Activated T-cell treated with anti-CD3 and anti-CD28 coated beads, Interleukin-2, amount 50 U/mL, for 24 hours (primary cell): ENCODE measurements around the gene GSTM2.
"Not testable (repeated sequence)": the region's sequence is repeated elsewhere in the genome, so short reads cannot be mapped to it uniquely, and the experiment has no call there.

Experiments used
- DNase-seq: peaks from one replicate; pipeline ENCODE4 v3.0.0-alpha.2; 2020
- H3K27ac Mint-ChIP-seq: 2 replicates; pipeline ENCODE4 v1.8.0; 2020; ENCODE audit warnings: mild to moderate bottlenecking, mixed read lengths
- H3K27me3 Mint-ChIP-seq: 2 replicates; pipeline ENCODE4 v1.8.0; 2020; ENCODE audit warnings: mixed read lengths
- H3K36me3 Mint-ChIP-seq: 2 replicates; pipeline ENCODE4 v1.8.0; 2020; ENCODE audit warnings: low read depth, mixed read lengths
- H3K4me1 Mint-ChIP-seq: 2 replicates; pipeline ENCODE4 v1.8.0; 2020; ENCODE audit warnings: low read depth, mixed read lengths
- H3K4me3 Mint-ChIP-seq: 2 replicates; pipeline ENCODE4 v1.8.0; 2020; ENCODE audit warnings: mild to moderate bottlenecking, moderate library complexity, mixed read lengths
- H3K9me3 Mint-ChIP-seq: 2 replicates; pipeline ENCODE4 v1.8.0; 2020; ENCODE audit warnings: mixed read lengths

Gene GSTM2

GRCh38 chr1:109694400-109694799, 26.5 kb downstream of the GSTM2 start:
- H3K27ac Mint-ChIP-seq, H3K27me3 Mint-ChIP-seq, H3K9me3 Mint-ChIP-seq, DNase-seq, H3K4me3 Mint-ChIP-seq: not testable (repeated sequence)
- H3K36me3 Mint-ChIP-seq = peaks cover 60% of the 10 kb centered on the region
- peaks cover 12% of the 10 kb centered on the region for H3K4me1 Mint-ChIP-seq

- H3K4me1 Mint-ChIP-seq, H3K9me3 Mint-ChIP-seq, H3K27me3 Mint-ChIP-seq, H3K27ac Mint-ChIP-seq, H3K4me3 Mint-ChIP-seq, DNase-seq: not testable (repeated sequence)
- H3K36me3 Mint-ChIP-seq = peaks cover 53% of the 10 kb centered on the region
Observed at GRCh38 chr1:109695138-109695537, 27.3 kb downstream of the GSTM2 start.

GRCh38 chr1:109697066-109697465, 29.2 kb downstream of the GSTM2 start:
- H3K9me3 Mint-ChIP-seq = no peaks in the 10 kb centered on the region

GRCh38 chr1:109697861-109698260, 30.0 kb downstream of the GSTM2 start:
- peaks cover 32% of the 10 kb centered on the region for H3K36me3 Mint-ChIP-seq
- not testable (repeated sequence) for H3K4me3 Mint-ChIP-seq, DNase-seq, H3K9me3 Mint-ChIP-seq, H3K4me1 Mint-ChIP-seq, H3K27ac Mint-ChIP-seq, H3K27me3 Mint-ChIP-seq

More at GRCh38 chr1:109697066-109697465, 29.2 kb downstream of the GSTM2 start:
- no peak overlapping the region for H3K4me3 Mint-ChIP-seq
- peaks cover 38% of the 10 kb centered on the region for H3K36me3 Mint-ChIP-seq
- no peaks in the 10 kb centered on the region for H3K4me1 Mint-ChIP-seq
- H3K27ac Mint-ChIP-seq = no peak overlapping the region
- no peaks in the 10 kb centered on the region for H3K27me3 Mint-ChIP-seq
- DNase-seq = no peak

- peaks cover 19% of the 10 kb centered on the region for H3K36me3 Mint-ChIP-seq
- not testable (repeated sequence) for H3K27me3 Mint-ChIP-seq, DNase-seq, H3K27ac Mint-ChIP-seq, H3K9me3 Mint-ChIP-seq, H3K4me1 Mint-ChIP-seq, H3K4me3 Mint-ChIP-seq
Observed at GRCh38 chr1:109702940-109703339, 35.1 kb downstream of the GSTM2 start.

GRCh38 chr1:109704173-109704572, 36.3 kb downstream of the GSTM2 start:
- DNase-seq = no peak
- Mint-ChIP-seq H3K4me1 (no peaks in the 10 kb centered on the region), H3K9me3 (peaks cover 12% of the 10 kb centered on the region), H3K36me3 (peaks cover 25% of the 10 kb centered on the region), H3K4me3 (no peak overlapping the region), H3K27me3 (no peaks in the 10 kb centered on the region), H3K27ac (no peak overlapping the region)

- Mint-ChIP-seq H3K36me3 (peaks cover 29% of the 10 kb centered on the region), H3K4me1 (no peaks in the 10 kb centered on the region), H3K4me3 (no peak overlapping the region), H3K27ac (no peak overlapping the region), H3K27me3 (no peaks in the 10 kb centered on the region), H3K9me3 (peaks cover 17% of the 10 kb centered on the region)
- DNase-seq = no peak
Observed at GRCh38 chr1:109705411-109705810, 37.6 kb downstream of the GSTM2 start.

- not testable (repeated sequence) for DNase-seq, H3K27me3 Mint-ChIP-seq
- peaks cover 23% of the 10 kb centered on the region for H3K36me3 Mint-ChIP-seq
Observed at GRCh38 chr1:109708949-109709348, 41.1 kb downstream of the GSTM2 start.

GRCh38 chr1:109709822-109710221, 42.0 kb downstream of the GSTM2 start:
- H3K27ac Mint-ChIP-seq, H3K4me1 Mint-ChIP-seq, H3K4me3 Mint-ChIP-seq, DNase-seq: not testable (repeated sequence)
- peaks cover 16% of the 10 kb centered on the region for H3K27me3 Mint-ChIP-seq
- peaks cover 17% of the 10 kb centered on the region for H3K9me3 Mint-ChIP-seq
- peaks cover 23% of the 10 kb centered on the region for H3K36me3 Mint-ChIP-seq

More at GRCh38 chr1:109708949-109709348, 41.1 kb downstream of the GSTM2 start:
- not testable (repeated sequence) for H3K27ac Mint-ChIP-seq, H3K4me1 Mint-ChIP-seq, H3K4me3 Mint-ChIP-seq
- peaks cover 17% of the 10 kb centered on the region for H3K9me3 Mint-ChIP-seq

GRCh38 chr1:109711593-109712320, 43.9 kb downstream of the GSTM2 start, which contains the start of gene GSTM5:
GSTM5 (plus strand) TSS chr1:109712251; CDS start chr1:109712313, 62 bp downstream.
- not testable (repeated sequence) for H3K4me1 Mint-ChIP-seq, H3K27ac Mint-ChIP-seq, H3K4me3 Mint-ChIP-seq
- DNase-seq = peak; percentile 44
- peaks cover 17% of the 10 kb centered on the region for H3K9me3 Mint-ChIP-seq
- peaks cover 16% of the 10 kb centered on the region for H3K27me3 Mint-ChIP-seq
- peaks cover 23% of the 10 kb centered on the region for H3K36me3 Mint-ChIP-seq

GRCh38 chr1:109712321-109712864, 44.5 kb downstream of the GSTM2 start:
- H3K27ac Mint-ChIP-seq = no peak overlapping the region
- H3K9me3 Mint-ChIP-seq = peaks cover 17% of the 10 kb centered on the region
- H3K36me3 Mint-ChIP-seq = peaks cover 19% of the 10 kb centered on the region
- no peaks in the 10 kb centered on the region for H3K4me1 Mint-ChIP-seq
- peaks cover 16% of the 10 kb centered on the region for H3K27me3 Mint-ChIP-seq
- H3K4me3 Mint-ChIP-seq = no peak overlapping the region
- no peak for DNase-seq

- no peak for DNase-seq
- Mint-ChIP-seq H3K36me3 (peaks cover 10% of the 10 kb centered on the region), H3K27me3 (peaks cover 16% of the 10 kb centered on the region), H3K27ac (no peak overlapping the region), H3K4me3 (no peak overlapping the region), H3K4me1 (no peaks in the 10 kb centered on the region), H3K9me3 (peaks cover 10% of the 10 kb centered on the region)
Observed at GRCh38 chr1:109713636-109714035, 45.8 kb downstream of the GSTM2 start.

GRCh38 chr1:109714661-109715372, 47.0 kb downstream of the GSTM2 start:
- Mint-ChIP-seq H3K4me3 (no peak overlapping the region), H3K36me3 (no peaks in the 10 kb centered on the region), H3K4me1 (peaks cover 7% of the 10 kb centered on the region), H3K9me3 (no peaks in the 10 kb centered on the region), H3K27me3 (peaks cover 16% of the 10 kb centered on the region), H3K27ac (no peak overlapping the region)
- no peak for DNase-seq

GRCh38 chr1:109716121-109716520, 48.3 kb downstream of the GSTM2 start:
- Mint-ChIP-seq H3K36me3 (no peaks in the 10 kb centered on the region), H3K9me3 (no peaks in the 10 kb centered on the region), H3K4me3 (no peak overlapping the region), H3K4me1 (peaks cover 7% of the 10 kb centered on the region), H3K27me3 (peaks cover 16% of the 10 kb centered on the region), H3K27ac (no peak overlapping the region)
- no peak for DNase-seq

- peaks cover 16% of the 10 kb centered on the region for H3K27me3 Mint-ChIP-seq
- H3K36me3 Mint-ChIP-seq = no peaks in the 10 kb centered on the region
- no peak overlapping the region for H3K27ac Mint-ChIP-seq
- H3K4me1 Mint-ChIP-seq = peaks cover 7% of the 10 kb centered on the region
- no peak for DNase-seq
- no peaks in the 10 kb centered on the region for H3K9me3 Mint-ChIP-seq
- no peak overlapping the region for H3K4me3 Mint-ChIP-seq
Observed at GRCh38 chr1:109716570-109717090, 48.8 kb downstream of the GSTM2 start.
